ENCODE results near the gene CTIF.

CTIF gene

GRCh38 chr18:48607056-48607984 lies 68.5 kb downstream of the CTIF start:
- no peak for DNase-seq

GRCh38 chr18:48608581-48608980 lies 69.8 kb downstream of the CTIF start:
- DNase-seq = no peak

- no peak for DNase-seq
Observed at GRCh38 chr18:48609114-48609513, 70.3 kb downstream of the CTIF start.

GRCh38 chr18:48609820-48610815 lies 71.3 kb downstream of the CTIF start:
- no peak for DNase-seq

- no peak for DNase-seq
Observed at GRCh38 chr18:48611203-48611602, 72.4 kb downstream of the CTIF start.

GRCh38 chr18:48611785-48612480 lies 73.1 kb downstream of the CTIF start:
- no peak for DNase-seq

- DNase-seq = no peak
Observed at GRCh38 chr18:48612511-48612910, 73.7 kb downstream of the CTIF start.

GRCh38 chr18:48612917-48613316 lies 74.1 kb downstream of the CTIF start:
- DNase-seq = no peak

GRCh38 chr18:48613589-48614404 lies 75.0 kb downstream of the CTIF start:
- DNase-seq = no peak

GRCh38 chr18:48615566-48616401 lies 77.0 kb downstream of the CTIF start:
- no peak for DNase-seq

- DNase-seq = no peak
Observed at GRCh38 chr18:48616484-48617255, 77.8 kb downstream of the CTIF start.

GRCh38 chr18:48617844-48618497 lies 79.1 kb downstream of the CTIF start:
- DNase-seq = no peak

- no peak for DNase-seq
Observed at GRCh38 chr18:48619016-48619415, 80.2 kb downstream of the CTIF start.

GRCh38 chr18:48619501-48619900 lies 80.7 kb downstream of the CTIF start:
- DNase-seq = no peak

GRCh38 chr18:48620071-48620470 lies 81.2 kb downstream of the CTIF start:
- DNase-seq = no peak

- no peak for DNase-seq
Observed at GRCh38 chr18:48621240-48621639, 82.4 kb downstream of the CTIF start.

- DNase-seq = no peak
Observed at GRCh38 chr18:48621815-48622555, 83.2 kb downstream of the CTIF start.

GRCh38 chr18:48622911-48623431 lies 84.1 kb downstream of the CTIF start:
- DNase-seq = no peak
